ACC112 (cell line): ENCODE data around the gene KDM1A.

Experiments
- H2AFZ ChIP-seq: fragments of 200-600 bp; sonication (generic); one replicate; pipeline ENCODE4 v1.6.0; 2017; ENCODE audit warnings: antibody characterized with exemption, low read length; ENCODE audit not compliant: unreplicated experiment
- H3K27ac ChIP-seq: fragments of 200-600 bp; sonication (generic); 2 replicates; pipeline ENCODE4 v1.5.1; 2014; ENCODE audit warnings: low read depth, mild to moderate bottlenecking, antibody characterized with exemption, low read length, moderate library complexity
- H3K27me3 ChIP-seq: fragments of 200-600 bp; sonication (generic); 2 replicates; pipeline ENCODE4 v1.6.1; 2014; ENCODE audit warnings: mild to moderate bottlenecking, antibody characterized with exemption, low read length, moderate library complexity, mixed read lengths; ENCODE audit not compliant: insufficient read depth
- H3K36me3 ChIP-seq: fragments of 200-600 bp; sonication (generic); 2 replicates; pipeline ENCODE4 v1.6.1; 2016; ENCODE audit warnings: mild to moderate bottlenecking, antibody characterized with exemption, low read length, moderate library complexity, mixed read lengths; ENCODE audit not compliant: insufficient read depth
- H3K4me1 ChIP-seq: fragments of 200-600 bp; sonication (generic); one replicate; pipeline ENCODE4 v1.6.1; 2016; ENCODE audit warnings: low read length, mixed read lengths; ENCODE audit not compliant: insufficient read depth, unreplicated experiment, control insufficient read depth
- H3K4me3 ChIP-seq: fragments of 200-600 bp; sonication (generic); 2 replicates; pipeline ENCODE4 v1.5.1; 2014; ENCODE audit warnings: mild to moderate bottlenecking, low read depth, low read length
- H3K79me2 ChIP-seq: fragments of 200-600 bp; sonication (generic); one replicate; pipeline ENCODE4 v1.6.0; 2016; ENCODE audit warnings: low read length; ENCODE audit not compliant: control insufficient read depth, unreplicated experiment, insufficient read depth

The KDM1A gene

DNA sequence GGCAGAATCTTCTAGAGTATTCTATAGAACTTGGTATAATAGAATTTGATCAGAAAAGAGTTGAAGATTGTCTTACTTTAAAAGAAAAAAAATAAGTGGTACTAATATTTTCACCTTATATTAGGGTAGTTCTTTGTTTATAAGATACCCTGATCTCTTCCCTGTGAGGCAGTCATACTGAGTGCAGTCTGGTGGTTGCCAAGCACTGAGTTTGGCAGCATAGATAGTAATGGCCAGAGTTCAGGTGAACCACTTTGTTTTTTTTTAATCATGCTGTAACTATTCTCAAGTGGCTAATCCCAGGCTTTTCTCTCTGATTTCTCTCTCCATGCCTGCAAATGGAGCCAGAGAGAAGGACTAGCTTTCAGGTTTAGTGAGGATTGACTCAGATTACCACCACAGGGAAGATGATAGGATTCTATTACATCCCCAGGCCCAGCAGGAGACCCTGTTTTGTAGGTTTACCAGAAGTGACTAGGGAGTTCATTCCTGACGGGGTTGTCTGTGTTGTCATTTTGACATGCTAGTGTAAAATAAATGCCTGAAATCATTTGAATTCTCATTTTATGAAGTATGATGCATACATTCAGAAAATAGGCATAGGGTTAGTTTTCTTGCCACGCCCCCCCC is 16.7 kb downstream of the KDM1A start:
- Histone ChIP-seq H3K79me2 (peaks cover 73% of the 10 kb centered on the region), H3K4me1 (peaks cover 3% of the 10 kb centered on the region)

DNA sequence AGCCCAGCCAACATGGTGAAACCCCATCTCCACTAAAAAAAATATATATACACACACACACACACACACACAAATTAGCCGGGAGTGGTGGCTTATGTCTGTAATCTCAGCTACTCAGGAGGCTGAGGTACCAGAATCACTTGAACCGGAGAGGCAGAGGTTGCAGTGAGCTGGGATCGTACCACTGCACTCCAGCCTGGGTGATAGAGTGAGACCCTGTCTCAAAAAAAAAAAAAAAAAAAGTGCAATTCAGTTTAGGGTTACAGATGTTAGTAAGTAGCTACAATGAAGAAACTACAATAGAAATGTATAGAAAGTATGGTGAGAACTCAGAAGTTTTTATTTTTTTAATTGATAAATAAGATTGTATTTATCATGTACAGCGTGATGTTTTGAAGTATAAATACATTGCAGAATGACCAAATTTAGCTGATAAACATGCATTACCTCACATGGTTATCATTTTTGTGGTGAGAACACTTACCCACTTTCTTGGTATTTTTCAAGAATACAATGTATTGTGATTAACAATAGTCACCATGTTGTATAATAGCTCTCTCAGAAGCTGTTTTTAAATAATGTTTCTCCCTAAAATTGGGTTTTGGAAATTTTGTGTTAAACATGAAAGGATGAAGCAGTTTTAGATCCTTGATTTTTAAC is 17.9 kb downstream of the KDM1A start:
- Histone ChIP-seq H2AFZ (no peak overlapping the region), H3K27ac (no peak overlapping the region), H3K27me3 (no peaks in the 10 kb centered on the region), H3K79me2 (peaks cover 65% of the 10 kb centered on the region), H3K4me3 (no peak overlapping the region), H3K36me3 (peaks cover 7% of the 10 kb centered on the region; the same call in 1 of the 2 replicates), H3K4me1 (peaks cover 3% of the 10 kb centered on the region)

More for the DNA sequence above, 16.7 kb downstream of the KDM1A start:
- no peak overlapping the region for H3K27ac ChIP-seq
- no peak overlapping the region for H3K4me3 ChIP-seq
- no peak overlapping the region for H2AFZ ChIP-seq
- H3K36me3 ChIP-seq = peaks cover 7% of the 10 kb centered on the region; the same call in 1 of the 2 replicates
- H3K27me3 ChIP-seq = no peaks in the 10 kb centered on the region

DNA sequence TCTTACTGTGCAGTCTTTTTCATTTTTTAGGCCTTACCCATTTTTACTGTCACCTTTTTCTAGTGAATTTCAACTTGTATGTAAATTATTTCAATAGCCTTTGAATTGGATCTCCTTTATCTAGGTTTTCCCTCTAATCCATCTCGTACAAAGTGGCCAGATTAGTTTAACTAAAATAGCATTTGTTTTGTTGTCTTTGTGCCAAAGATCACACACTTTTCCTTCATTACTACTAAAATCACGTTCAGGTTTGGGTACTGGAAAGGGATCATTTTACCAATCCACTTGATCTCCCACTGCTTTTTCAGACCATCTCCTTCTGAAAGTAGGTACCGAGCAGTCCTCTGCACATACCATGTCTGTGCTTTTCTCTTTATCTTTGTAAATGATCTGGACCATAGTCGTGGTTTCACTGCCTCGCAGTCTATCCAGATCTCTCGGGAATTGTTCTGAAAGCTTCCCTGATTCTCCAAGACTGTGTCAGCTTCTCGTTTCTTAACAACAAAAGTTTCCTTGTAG is 20.1 kb downstream of the KDM1A start:
- no peaks in the 10 kb centered on the region for H3K27me3 ChIP-seq
- peaks cover 53% of the 10 kb centered on the region for H3K79me2 ChIP-seq
- peaks cover 7% of the 10 kb centered on the region; the same call in 1 of the 2 replicates for H3K36me3 ChIP-seq
- no peak overlapping the region for H3K4me3 ChIP-seq
- H2AFZ ChIP-seq = no peak overlapping the region
- no peaks in the 10 kb centered on the region for H3K4me1 ChIP-seq
- H3K27ac ChIP-seq = no peak overlapping the region

DNA sequence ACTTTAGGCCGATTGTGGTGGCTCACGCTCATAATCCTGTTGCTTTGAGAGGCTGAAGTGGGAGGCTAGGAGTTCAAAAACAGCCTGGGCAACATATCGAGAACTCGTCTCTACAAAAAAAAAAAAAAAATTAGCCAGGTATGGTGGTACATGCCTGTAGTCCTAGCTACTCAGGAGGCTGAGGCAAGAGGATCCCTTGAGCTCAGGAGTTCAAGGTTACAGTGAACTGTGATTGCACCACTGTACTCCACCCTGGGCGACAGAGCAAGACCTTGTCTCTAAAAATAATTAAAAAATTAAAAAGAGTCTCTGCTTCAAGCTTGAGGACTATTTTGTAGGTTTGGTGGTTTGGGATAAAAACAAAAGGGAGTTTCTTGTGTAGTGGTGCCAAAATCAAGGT is 21.2 kb downstream of the KDM1A start:
- Histone ChIP-seq H3K4me3 (no peak overlapping the region), H3K27ac (no peak overlapping the region), H3K36me3 (peaks cover 7% of the 10 kb centered on the region; the same call in 1 of the 2 replicates), H3K4me1 (no peaks in the 10 kb centered on the region), H3K79me2 (peaks cover 55% of the 10 kb centered on the region), H3K27me3 (no peaks in the 10 kb centered on the region), H2AFZ (no peak overlapping the region)

DNA sequence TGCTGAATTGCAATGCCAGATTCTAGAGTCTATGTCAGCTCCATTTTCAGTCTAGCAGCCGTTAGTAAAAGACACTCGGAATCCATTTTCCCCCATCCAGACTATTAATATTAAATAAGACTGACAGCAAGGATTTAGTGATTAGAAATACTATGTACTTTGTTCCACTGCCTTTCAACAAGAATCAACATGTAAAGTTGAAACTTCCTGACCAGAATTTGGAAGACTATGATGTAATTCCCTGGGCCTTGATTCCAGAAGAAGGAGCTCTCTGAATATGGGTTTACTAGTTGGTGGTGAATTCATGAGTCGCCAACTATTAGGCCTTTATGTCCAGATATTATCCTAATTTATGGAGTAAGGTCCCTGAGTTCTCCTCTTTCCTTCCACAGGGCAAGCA is 24.8 kb downstream of the KDM1A start:
- Histone ChIP-seq H3K27ac (no peak overlapping the region), H3K79me2 (peaks cover 39% of the 10 kb centered on the region), H3K36me3 (peaks cover 7% of the 10 kb centered on the region; the same call in 1 of the 2 replicates), H3K4me1 (no peaks in the 10 kb centered on the region), H3K27me3 (no peaks in the 10 kb centered on the region), H3K4me3 (no peak overlapping the region), H2AFZ (no peak overlapping the region)

DNA sequence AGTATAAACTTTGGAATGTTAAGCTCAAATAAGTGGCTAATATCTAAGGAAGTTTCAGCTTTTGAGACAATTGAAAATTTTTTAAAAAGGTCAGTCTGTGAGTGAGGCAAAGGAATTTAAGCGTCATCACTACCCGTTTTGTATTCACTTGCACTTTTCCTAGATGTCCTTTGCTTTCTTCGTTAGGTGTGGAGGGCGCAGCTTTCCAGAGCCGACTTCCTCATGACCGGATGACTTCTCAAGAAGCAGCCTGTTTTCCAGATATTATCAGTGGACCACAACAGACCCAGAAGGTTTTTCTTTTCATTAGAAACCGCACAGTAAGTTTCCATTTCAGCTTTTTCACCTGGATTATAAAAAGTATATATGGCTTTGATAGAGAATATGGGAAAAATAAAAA is 30.9 kb downstream of the KDM1A start:
- Histone ChIP-seq H3K4me3 (no peak overlapping the region), H3K27ac (no peak overlapping the region), H3K4me1 (no peaks in the 10 kb centered on the region), H3K27me3 (no peaks in the 10 kb centered on the region), H3K36me3 (peaks cover 13% of the 10 kb centered on the region), H2AFZ (no peak overlapping the region), H3K79me2 (peaks cover 17% of the 10 kb centered on the region)

DNA sequence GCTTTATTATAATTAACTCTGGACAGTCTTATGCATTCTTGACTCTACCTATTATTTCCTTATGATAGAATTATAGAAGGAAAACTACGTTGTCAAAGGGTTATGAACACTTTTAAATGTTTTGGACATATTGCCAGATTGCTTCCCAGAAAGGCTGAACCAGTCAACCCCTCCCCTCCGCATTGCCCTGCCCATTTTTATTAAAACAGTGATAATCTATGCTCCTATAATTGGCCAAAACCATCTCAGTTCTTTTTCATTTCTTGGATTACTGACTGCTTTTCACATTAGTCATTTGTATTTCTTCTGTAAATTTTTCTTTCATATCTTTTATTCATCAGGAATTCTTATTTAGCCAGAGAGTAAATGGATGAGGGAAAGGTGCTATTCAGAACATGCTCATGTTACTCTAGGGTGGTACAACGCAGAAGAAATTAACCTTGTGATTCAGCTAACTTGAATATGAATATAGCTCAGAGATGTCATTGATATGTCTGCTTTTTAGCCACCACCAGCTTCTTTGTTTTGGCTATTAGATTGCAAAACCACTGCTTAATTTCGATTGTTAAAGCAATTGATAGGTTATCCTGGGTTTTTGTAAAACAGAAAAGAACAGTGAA is 32.1 kb downstream of the KDM1A start:
- Histone ChIP-seq H2AFZ (no peak overlapping the region), H3K4me1 (no peaks in the 10 kb centered on the region), H3K36me3 (peaks cover 20% of the 10 kb centered on the region), H3K27me3 (no peaks in the 10 kb centered on the region), H3K79me2 (peaks cover 17% of the 10 kb centered on the region), H3K27ac (no peak overlapping the region), H3K4me3 (no peak overlapping the region)

DNA sequence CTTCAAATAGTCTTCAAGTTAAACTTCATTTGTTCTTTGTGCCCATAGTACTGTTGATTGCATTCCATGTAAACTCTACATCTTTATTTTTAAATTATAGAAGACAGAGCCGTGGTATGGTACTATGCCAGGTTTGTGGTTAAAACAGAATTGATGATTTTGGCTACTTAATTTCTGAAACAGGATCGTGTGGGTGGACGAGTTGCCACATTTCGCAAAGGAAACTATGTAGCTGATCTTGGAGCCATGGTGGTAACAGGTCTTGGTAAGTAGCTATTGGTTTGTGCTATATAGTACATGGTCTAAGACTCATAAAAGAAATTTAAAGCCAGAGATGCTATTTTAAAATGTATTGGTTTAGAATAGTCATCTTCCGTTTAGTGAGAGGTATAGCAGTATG is 38.0 kb downstream of the KDM1A start:
- H3K79me2 ChIP-seq = peaks cover 7% of the 10 kb centered on the region
- no peak overlapping the region for H2AFZ ChIP-seq
- no peak overlapping the region for H3K27ac ChIP-seq
- no peaks in the 10 kb centered on the region for H3K27me3 ChIP-seq
- H3K4me3 ChIP-seq = no peak overlapping the region
- peaks cover 44% of the 10 kb centered on the region for H3K36me3 ChIP-seq
- H3K4me1 ChIP-seq = no peaks in the 10 kb centered on the region

DNA sequence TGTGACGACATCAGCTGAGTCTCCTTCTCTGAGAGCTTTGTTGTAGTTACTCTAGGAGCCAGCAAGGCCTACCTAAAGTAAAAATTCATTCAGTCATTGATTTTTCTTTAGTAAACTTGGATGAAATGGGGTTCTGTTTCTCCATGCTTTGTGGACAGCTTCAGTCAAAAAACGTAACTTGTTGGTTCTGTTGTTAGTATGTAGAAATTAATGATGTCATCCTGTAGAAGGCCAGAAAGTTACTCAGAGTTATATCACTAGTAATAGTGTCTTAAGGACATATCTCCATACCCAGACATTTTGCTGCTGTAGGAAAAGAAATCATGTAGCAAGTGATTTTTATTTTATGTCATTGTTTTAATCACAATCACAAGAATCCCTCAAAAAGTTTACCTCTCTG is 43.0 kb downstream of the KDM1A start:
- Histone ChIP-seq H3K4me3 (no peak overlapping the region), H3K4me1 (no peaks in the 10 kb centered on the region), H3K27ac (no peak overlapping the region), H3K79me2 (no peaks in the 10 kb centered on the region), H2AFZ (no peak overlapping the region), H3K36me3 (peaks cover 18% of the 10 kb centered on the region), H3K27me3 (no peaks in the 10 kb centered on the region)

DNA sequence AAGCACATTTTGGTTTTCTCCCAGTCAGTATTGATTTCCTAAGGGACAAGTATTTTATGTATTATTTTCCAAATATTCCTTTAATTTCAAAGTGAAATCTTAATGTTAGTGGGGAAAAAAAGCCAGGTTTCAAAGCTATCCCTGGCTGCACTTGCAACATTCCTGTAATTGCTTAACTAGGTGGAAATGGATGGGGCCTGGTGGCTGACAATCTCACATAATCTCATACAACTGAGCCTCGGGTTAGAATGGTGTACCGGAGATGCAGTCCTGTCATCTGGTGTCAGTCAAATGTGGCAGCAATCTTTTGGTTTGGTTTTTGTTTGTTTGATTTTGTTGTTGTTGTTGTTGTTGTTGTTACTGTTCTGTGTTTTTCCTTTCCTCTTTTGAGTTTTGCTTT is 46.1 kb downstream of the KDM1A start:
- Histone ChIP-seq H3K4me3 (no peak overlapping the region), H3K79me2 (no peaks in the 10 kb centered on the region), H3K36me3 (peaks cover 5% of the 10 kb centered on the region; the same call in 1 of the 2 replicates)

More for the DNA sequence above, 46.1 kb downstream of the KDM1A start:
- no peaks in the 10 kb centered on the region for H3K4me1 ChIP-seq
- no peaks in the 10 kb centered on the region for H3K27me3 ChIP-seq
- no peak overlapping the region for H3K27ac ChIP-seq
- H2AFZ ChIP-seq = no peak overlapping the region
